ENCODE measurements around the gene COL9A3.

COL9A3 gene

GRCh38 chr20:62779417-62779685, 37.5 kb upstream of the COL9A3 start:
- no peak for TF ChIP-seq CTCF (IDR thresholded peaks at IDR 0.05; ENCODE audit: insufficient read depth, low read depth, low read length, missing control alignments)
- no peak overlapping the region for H3K4me3 ChIP-seq (ENCODE audit: low read length)
- DNase-seq (ENCODE audit: low read depth): no peak

- DNase-seq (ENCODE audit: low read depth): no peak
- no peak overlapping the region for H3K4me3 ChIP-seq (ENCODE audit: low read length)
- no peak for TF ChIP-seq CTCF (IDR thresholded peaks at IDR 0.05; ENCODE audit: insufficient read depth, low read depth, low read length, missing control alignments)
Observed at GRCh38 chr20:62780204-62780603, 36.6 kb upstream of the COL9A3 start.

GRCh38 chr20:62780696-62781095, 36.2 kb upstream of the COL9A3 start:
- no peak overlapping the region for H3K4me3 ChIP-seq (ENCODE audit: low read length)
- no peak for TF ChIP-seq CTCF (IDR thresholded peaks at IDR 0.05; ENCODE audit: insufficient read depth, low read depth, low read length, missing control alignments)
- DNase-seq (ENCODE audit: low read depth): no peak

- TF ChIP-seq CTCF (IDR thresholded peaks at IDR 0.05; ENCODE audit: insufficient read depth, low read depth, low read length, missing control alignments): peak; percentile 23
- no peak for DNase-seq (ENCODE audit: low read depth)
Observed at GRCh38 chr20:62782149-62782892, 34.5 kb upstream of the COL9A3 start.

GRCh38 chr20:62782893-62783278, 34.0 kb upstream of the COL9A3 start:
- no peak for DNase-seq (ENCODE audit: low read depth)
- no peak overlapping the region for H3K4me3 ChIP-seq (ENCODE audit: low read length)
- no peak for TF ChIP-seq CTCF (IDR thresholded peaks at IDR 0.05; ENCODE audit: insufficient read depth, low read depth, low read length, missing control alignments)

More at GRCh38 chr20:62782149-62782892, 34.5 kb upstream of the COL9A3 start:
- H3K4me3 ChIP-seq (ENCODE audit: low read length): no peak overlapping the region

- no peak for DNase-seq (ENCODE audit: low read depth)
- no peak overlapping the region for H3K4me3 ChIP-seq (ENCODE audit: low read length)
- no peak for TF ChIP-seq CTCF (IDR thresholded peaks at IDR 0.05; ENCODE audit: insufficient read depth, low read depth, low read length, missing control alignments)
Observed at GRCh38 chr20:62784497-62784896, 32.4 kb upstream of the COL9A3 start.

- TF ChIP-seq CTCF (IDR thresholded peaks at IDR 0.05; ENCODE audit: insufficient read depth, low read depth, low read length, missing control alignments): no peak
- H3K4me3 ChIP-seq (ENCODE audit: low read length): no peak overlapping the region
- DNase-seq (ENCODE audit: low read depth): no peak
Observed at GRCh38 chr20:62785393-62785792, 31.5 kb upstream of the COL9A3 start.
